Neural cell (in vitro differentiated cells): ENCODE data around the gene POLR2B. TPM values are rescaled to one million over a fixed set of nuclear protein-coding genes. Genes with fewer than 3 reads are reported as not detected.

Source experiments
- H2AFZ ChIP-seq: fragments of 200-600, 300-800 bp; sonication (generic), shearing (Covaris generic); 2 replicates; pipeline ENCODE4 v1.6.0; 2014; ENCODE audit warnings: low read depth, mild to moderate bottlenecking, antibody characterized with exemption, low read length, moderate library complexity
- H3F3A ChIP-seq: fragments of 200-600 bp; shearing (Covaris generic); 2 replicates; pipeline ENCODE4 v1.6.1; 2016; ENCODE audit warnings: mild to moderate bottlenecking, moderate library complexity, mixed read lengths, antibody characterized with exemption, low read length; ENCODE audit not compliant: insufficient read depth, poor library complexity, severe bottlenecking
- H3K27ac ChIP-seq: fragments of 200-600, 300-800 bp; sonication (generic), shearing (Covaris generic); 2 replicates; pipeline ENCODE4 v1.5.1; 2014; ENCODE audit warnings: mild to moderate bottlenecking, low read length, moderate library complexity
- H3K27me3 ChIP-seq: fragments of 300-800, 200-600 bp; sonication (generic), shearing (Covaris generic); 2 replicates; pipeline ENCODE4 v1.6.0; 2014; ENCODE audit warnings: mild to moderate bottlenecking, low read depth, low read length, moderate library complexity; ENCODE audit not compliant: insufficient read depth
- H3K36me3 ChIP-seq: fragments of 300-800, 200-600 bp; sonication (generic), shearing (Covaris generic); 2 replicates; pipeline ENCODE4 v1.5.1; 2014; ENCODE audit warnings: mild to moderate bottlenecking, antibody characterized with exemption, low read length, moderate library complexity; ENCODE audit not compliant: insufficient read depth
- H3K4me2 ChIP-seq: fragments of 300-800, 200-600 bp; sonication (generic), shearing (Covaris generic); 2 replicates; pipeline ENCODE4 v1.6.0; 2014; ENCODE audit warnings: mild to moderate bottlenecking, low read length
- H3K4me3 ChIP-seq: fragments of 300-800, 200-600 bp; sonication (generic), shearing (Covaris generic); 2 replicates; pipeline ENCODE4 v1.5.1; 2014; ENCODE audit warnings: mild to moderate bottlenecking, low read length, moderate library complexity
- H3K79me2 ChIP-seq: fragments of 200-600 bp; shearing (Covaris generic); replicated peaks from 2 replicates; pipeline ENCODE4 v1.6.0; 2014; ENCODE audit warnings: mild to moderate bottlenecking, low read length, moderate library complexity; ENCODE audit not compliant: insufficient read depth
- H3K9ac ChIP-seq: fragments of 300-800, 200-600 bp; sonication (generic), shearing (Covaris generic); 2 replicates; pipeline ENCODE4 v1.6.1; 2016; ENCODE audit warnings: mild to moderate bottlenecking, low read length, mixed read lengths
- H3K9me2 ChIP-seq: fragments of 200-600 bp; shearing (Covaris generic); 2 replicates; pipeline ENCODE4 v1.6.1; 2016; ENCODE audit warnings: mild to moderate bottlenecking, low read length, mixed read lengths; ENCODE audit not compliant: insufficient read depth
- H3K9me3 ChIP-seq: fragments of 200-600, 300-800 bp; sonication (generic), shearing (Covaris generic); 2 replicates; pipeline ENCODE4 v1.6.1; 2016; ENCODE audit warnings: mild to moderate bottlenecking, mixed run types, low read length, moderate library complexity, mixed read lengths
- H4K20me1 ChIP-seq: fragments of 200-600 bp; shearing (Covaris generic); 2 replicates; pipeline ENCODE4 v1.6.1; 2016; ENCODE audit warnings: mild to moderate bottlenecking, mixed run types; ENCODE audit not compliant: insufficient read depth
- EP300 ChIP-seq: fragments of 450-650 bp; conservative IDR thresholded peaks from 2 replicates; pipeline ENCODE4 v1.6.1; 2014; ENCODE audit warnings: antibody characterized with exemption, mild to moderate bottlenecking, moderate library complexity; ENCODE audit not compliant: poor library complexity, severe bottlenecking
- EZH2 ChIP-seq: fragments of 200-600, 300-800 bp; shearing (Covaris generic), sonication (generic); IDR thresholded peaks from 2 replicates; pipeline ENCODE4 v1.6.1; 2014; ENCODE audit warnings: antibody characterized with exemption, low read length, borderline replicate concordance, mild to moderate bottlenecking; ENCODE audit not compliant: insufficient read depth, poor library complexity, severe bottlenecking
- MXI1 ChIP-seq: fragments of 450-650 bp; conservative IDR thresholded peaks from 2 replicates; pipeline ENCODE4 v1.6.1; 2014; ENCODE audit warnings: antibody characterized with exemption, mild to moderate bottlenecking; ENCODE audit not compliant: poor library complexity, severe bottlenecking
- POLR2AphosphoS5 ChIP-seq: IDR thresholded peaks from 2 replicates; pipeline ENCODE4 v1.6.1; 2012
- RAD21 ChIP-seq: fragments of 450-650 bp; conservative IDR thresholded peaks from 2 replicates; pipeline ENCODE4 v1.6.1; 2014; ENCODE audit warnings: antibody characterized with exemption, mild to moderate bottlenecking, moderate library complexity
- SMC3 ChIP-seq: fragments of 450-650 bp; conservative IDR thresholded peaks from 2 replicates; pipeline ENCODE4 v1.6.1; 2014; ENCODE audit warnings: antibody characterized with exemption, mild to moderate bottlenecking, moderate library complexity; ENCODE audit not compliant: poor library complexity
- TAF1 ChIP-seq: IDR thresholded peaks from 2 replicates; pipeline ENCODE4 v1.6.1; 2012; ENCODE audit warnings: low read depth
- polyA plus RNA-seq: library from polyadenylated mRNA; depleted of rRNA; stranded (reverse); fragments of >200 nt; gene quantifications from 2 replicates; pipeline ENCODE4 v1.2.3, GENCODE V29; 2014
- TF ChIP-seq, protein P1 (sequence below): fragments of 450-650 bp; IDR thresholded peaks from 2 replicates; pipeline ENCODE4 v1.5.1; 2014; ENCODE audit warnings: antibody characterized with exemption, mild to moderate bottlenecking, moderate library complexity; ENCODE audit not compliant: poor library complexity, severe bottlenecking
- TF ChIP-seq, protein P2 (sequence below): IDR thresholded peaks from 2 replicates; pipeline ENCODE4 v1.6.1; 2012; ENCODE audit warnings: borderline replicate concordance

Gene POLR2B
- polyA plus RNA-seq, 1 donor from 2014 or later = 300 TPM

DNA sequence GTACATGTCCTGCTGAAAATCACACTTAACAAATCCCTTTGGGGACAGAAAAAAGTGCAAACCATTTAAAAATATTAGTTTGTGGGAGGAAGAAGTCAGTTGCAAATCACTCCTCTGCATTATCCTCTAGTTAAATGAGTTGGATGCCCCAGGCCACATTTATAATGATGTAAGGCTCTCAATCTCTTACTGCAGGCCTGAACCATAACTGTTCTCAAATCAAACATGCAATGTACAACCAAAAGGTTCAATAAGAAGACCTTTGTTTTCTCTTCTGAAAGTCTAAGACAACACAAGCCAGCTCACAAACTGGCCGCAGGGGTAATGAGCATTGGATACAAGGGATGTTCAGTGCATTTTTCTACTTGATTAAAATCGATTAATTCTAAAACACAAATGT lies 91.8 kb downstream of the POLR2B start:
- H3K79me2 ChIP-seq = no peaks in the 10 kb centered on the region
- no peak overlapping the region for H3K4me3 ChIP-seq
- H4K20me1 ChIP-seq = no peaks in the 10 kb centered on the region
- no peaks in the 10 kb centered on the region for H3K27me3 ChIP-seq
- H3K9me3 ChIP-seq = no peaks in the 10 kb centered on the region
- no peak overlapping the region for H2AFZ ChIP-seq
- no peak overlapping the region for H3K4me2 ChIP-seq
- H3K9ac ChIP-seq = no peak overlapping the region
- H3K27ac ChIP-seq = no peak overlapping the region
- TF ChIP-seq EZH2 (no peak), SMC3 (no peak), TAF1 (no peak), MXI1 (no peak), RAD21 (no peak), POLR2AphosphoS5 (no peak), EP300 (no peak)
- TF ChIP-seq, protein P1, sequence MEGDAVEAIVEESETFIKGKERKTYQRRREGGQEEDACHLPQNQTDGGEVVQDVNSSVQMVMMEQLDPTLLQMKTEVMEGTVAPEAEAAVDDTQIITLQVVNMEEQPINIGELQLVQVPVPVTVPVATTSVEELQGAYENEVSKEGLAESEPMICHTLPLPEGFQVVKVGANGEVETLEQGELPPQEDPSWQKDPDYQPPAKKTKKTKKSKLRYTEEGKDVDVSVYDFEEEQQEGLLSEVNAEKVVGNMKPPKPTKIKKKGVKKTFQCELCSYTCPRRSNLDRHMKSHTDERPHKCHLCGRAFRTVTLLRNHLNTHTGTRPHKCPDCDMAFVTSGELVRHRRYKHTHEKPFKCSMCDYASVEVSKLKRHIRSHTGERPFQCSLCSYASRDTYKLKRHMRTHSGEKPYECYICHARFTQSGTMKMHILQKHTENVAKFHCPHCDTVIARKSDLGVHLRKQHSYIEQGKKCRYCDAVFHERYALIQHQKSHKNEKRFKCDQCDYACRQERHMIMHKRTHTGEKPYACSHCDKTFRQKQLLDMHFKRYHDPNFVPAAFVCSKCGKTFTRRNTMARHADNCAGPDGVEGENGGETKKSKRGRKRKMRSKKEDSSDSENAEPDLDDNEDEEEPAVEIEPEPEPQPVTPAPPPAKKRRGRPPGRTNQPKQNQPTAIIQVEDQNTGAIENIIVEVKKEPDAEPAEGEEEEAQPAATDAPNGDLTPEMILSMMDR = no peak
- TF ChIP-seq, protein P2, sequence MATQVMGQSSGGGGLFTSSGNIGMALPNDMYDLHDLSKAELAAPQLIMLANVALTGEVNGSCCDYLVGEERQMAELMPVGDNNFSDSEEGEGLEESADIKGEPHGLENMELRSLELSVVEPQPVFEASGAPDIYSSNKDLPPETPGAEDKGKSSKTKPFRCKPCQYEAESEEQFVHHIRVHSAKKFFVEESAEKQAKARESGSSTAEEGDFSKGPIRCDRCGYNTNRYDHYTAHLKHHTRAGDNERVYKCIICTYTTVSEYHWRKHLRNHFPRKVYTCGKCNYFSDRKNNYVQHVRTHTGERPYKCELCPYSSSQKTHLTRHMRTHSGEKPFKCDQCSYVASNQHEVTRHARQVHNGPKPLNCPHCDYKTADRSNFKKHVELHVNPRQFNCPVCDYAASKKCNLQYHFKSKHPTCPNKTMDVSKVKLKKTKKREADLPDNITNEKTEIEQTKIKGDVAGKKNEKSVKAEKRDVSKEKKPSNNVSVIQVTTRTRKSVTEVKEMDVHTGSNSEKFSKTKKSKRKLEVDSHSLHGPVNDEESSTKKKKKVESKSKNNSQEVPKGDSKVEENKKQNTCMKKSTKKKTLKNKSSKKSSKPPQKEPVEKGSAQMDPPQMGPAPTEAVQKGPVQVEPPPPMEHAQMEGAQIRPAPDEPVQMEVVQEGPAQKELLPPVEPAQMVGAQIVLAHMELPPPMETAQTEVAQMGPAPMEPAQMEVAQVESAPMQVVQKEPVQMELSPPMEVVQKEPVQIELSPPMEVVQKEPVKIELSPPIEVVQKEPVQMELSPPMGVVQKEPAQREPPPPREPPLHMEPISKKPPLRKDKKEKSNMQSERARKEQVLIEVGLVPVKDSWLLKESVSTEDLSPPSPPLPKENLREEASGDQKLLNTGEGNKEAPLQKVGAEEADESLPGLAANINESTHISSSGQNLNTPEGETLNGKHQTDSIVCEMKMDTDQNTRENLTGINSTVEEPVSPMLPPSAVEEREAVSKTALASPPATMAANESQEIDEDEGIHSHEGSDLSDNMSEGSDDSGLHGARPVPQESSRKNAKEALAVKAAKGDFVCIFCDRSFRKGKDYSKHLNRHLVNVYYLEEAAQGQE = no peak
- no peaks in the 10 kb centered on the region for H3F3A ChIP-seq
- H3K36me3 ChIP-seq = no peaks in the 10 kb centered on the region
- no peaks in the 10 kb centered on the region for H3K9me2 ChIP-seq

DNA sequence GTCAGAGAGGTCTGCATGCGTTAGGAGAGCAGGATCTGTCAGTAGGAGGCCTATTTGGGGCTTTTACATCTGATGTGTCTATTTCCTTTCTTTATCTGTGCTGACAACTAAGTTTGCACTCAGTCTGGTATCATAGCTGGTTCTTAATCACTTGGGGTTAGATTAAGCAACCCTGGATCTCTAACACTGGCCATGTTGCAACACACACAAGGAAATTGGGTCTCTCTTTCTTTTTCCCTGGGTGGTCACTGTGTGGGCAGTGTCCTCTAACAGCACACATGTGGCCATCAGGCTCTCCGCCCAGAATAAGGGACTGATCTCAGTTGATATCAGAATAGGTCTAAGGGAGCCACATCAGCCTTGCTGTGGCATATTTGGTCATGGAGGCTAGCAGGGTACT lies 92.6 kb downstream of the POLR2B start:
- Histone ChIP-seq H2AFZ (no peak overlapping the region), H3K79me2 (no peaks in the 10 kb centered on the region), H3F3A (no peaks in the 10 kb centered on the region), H3K27me3 (no peaks in the 10 kb centered on the region), H4K20me1 (no peaks in the 10 kb centered on the region), H3K4me2 (no peak overlapping the region), H3K9me3 (no peaks in the 10 kb centered on the region), H3K9me2 (no peaks in the 10 kb centered on the region), H3K27ac (no peak overlapping the region), H3K36me3 (no peaks in the 10 kb centered on the region), H3K9ac (no peak overlapping the region), H3K4me3 (no peak overlapping the region)
- no peak for TF ChIP-seq EZH2
- TF ChIP-seq RAD21 = no peak
- TF ChIP-seq, protein P2 = no peak
- no peak for TF ChIP-seq SMC3
- no peak for TF ChIP-seq POLR2AphosphoS5
- no peak for TF ChIP-seq EP300
- TF ChIP-seq, protein P1 = no peak
- TF ChIP-seq MXI1 = no peak
- no peak for TF ChIP-seq TAF1
